ENCODE data around the gene PABPN1L.
"Not testable (repeated sequence)": the region's sequence is repeated elsewhere in the genome, so short reads cannot be mapped to it uniquely, and the experiment has no call there.

The PABPN1L gene

DNA sequence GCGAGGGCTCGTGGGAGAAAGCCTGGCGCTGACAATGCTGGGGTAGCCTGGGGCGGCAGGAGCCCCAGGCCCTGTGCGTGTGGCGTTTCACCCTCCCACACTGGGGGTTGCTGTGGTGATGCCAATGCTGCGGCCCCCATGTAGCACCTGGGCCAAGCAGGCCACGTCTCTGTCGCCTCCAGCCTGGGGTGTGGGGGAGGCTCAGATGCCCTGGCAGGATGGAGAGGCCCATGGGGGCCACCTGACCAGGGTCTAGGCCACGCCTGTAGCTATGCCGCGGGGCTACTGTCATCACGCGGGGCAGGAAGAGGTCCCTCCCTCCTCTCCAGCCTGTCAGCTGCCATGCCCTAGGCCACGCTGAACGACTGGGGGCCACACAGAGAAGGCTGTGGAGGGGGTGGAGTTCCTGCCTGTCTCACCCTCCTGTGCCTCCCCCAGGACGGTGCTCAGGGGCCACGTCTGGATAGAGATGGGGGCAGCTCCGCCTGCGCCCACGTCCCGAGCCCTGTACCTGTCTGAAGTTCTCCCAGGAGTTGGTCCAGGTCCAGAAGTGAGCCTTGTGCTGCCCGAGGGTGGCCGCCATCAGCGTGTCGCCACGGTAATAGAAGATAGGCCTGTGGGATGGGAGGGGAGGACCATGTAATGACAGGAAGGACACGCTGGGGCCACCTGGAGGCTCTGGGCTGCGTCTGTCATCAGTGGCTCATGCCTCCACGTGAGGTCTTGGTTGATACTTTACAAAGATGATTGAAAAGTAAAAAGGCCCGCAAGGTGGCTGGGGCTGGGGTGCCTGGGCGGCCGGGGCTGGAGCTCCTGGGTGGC lies 42.0 kb downstream of the PABPN1L start:
- no peak for DNase-seq

DNA sequence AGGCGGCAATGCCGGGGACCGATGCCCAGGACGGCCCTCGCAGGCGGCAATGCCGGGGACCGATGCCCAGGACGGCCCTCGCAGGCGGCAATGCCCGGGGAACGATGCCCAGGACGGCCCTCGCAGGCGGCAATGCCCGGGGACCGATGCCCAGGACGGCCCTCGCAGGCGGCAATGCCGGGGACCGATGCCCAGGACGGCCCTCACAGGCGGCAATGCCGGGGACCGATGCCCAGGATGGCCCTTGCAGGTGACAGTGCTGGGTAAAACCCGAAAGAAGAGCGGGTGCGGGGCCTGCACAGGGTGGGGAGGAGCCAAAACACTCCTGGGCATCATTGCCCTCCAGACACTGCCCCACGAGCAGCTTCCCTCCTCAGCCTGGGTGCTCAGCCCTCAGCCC lies 42.8 kb downstream of the PABPN1L start:
- DNase-seq, result not testable (repeated sequence)

DNA sequence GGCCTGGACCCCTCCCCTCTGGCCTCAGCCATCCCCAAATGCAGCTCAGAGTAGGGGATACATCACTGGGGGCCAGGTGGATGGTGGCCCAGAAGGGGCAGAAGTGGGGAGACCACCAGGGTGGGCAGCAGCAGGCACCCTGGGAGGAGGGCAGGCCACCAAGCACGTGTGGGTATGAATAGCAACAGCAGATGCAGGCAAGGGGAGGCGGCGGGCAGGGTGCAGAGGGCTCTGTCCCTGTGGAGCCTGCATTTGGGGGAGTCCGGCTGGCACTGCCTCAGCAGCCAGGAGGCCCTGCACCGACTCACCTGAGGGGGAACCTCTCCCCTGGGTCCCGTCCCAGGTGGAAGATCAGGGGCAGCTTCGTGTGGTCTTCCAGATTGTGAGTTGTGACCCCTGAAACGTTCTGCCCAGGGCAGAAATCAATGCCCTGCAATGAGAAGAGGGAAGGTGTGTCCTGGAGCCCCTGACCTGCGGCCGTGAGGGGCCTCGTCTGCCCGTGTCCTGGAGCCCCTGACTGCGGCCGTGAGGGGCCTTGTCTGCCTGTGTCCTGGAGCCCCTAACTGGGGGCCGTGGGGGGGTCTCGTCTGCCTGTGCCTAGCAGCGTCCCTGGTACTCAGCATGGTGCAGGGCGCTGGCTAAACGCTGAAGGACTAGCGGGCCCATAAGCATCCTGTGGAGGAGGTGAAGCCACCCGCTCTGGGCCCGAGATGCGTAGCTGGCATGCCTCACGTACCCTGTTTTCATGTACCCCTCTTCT lies 44.0 kb downstream of the PABPN1L start:
- DNase-seq, result no peak

DNA sequence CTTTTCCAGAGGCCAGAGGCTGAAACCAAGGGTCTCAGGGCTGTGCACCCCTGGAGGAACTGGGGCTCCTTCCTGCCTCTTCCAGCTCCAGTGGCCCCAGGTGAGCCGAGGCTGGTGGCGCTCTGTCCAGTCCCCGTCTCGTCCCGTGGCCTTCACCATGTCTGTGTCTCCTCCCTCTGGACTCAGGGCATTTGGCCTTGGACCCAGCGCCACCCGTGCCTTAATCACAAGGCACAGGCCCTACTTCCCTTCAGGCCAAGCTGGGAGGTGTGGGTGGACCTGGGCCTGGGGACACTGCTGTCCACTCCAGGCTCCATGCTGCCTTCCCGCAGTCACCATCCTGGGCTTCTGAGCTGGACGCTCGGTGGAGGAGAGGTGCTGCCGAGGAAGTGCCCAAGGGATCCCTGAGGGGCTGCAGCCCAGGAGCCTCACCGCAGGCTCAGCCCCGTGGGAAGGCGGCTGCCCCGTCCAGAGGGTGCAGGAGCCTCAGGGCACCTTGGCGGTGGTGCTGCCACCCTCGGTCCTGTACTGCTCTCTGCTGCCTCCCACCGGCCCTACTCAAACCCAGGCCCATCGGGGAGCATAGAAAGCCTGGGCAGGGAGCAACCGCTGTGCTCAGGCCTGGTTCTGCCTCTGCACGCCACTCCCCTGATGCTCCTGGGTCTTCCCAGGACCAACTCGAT lies 45.2 kb downstream of the PABPN1L start:
- no peak for DNase-seq

DNA sequence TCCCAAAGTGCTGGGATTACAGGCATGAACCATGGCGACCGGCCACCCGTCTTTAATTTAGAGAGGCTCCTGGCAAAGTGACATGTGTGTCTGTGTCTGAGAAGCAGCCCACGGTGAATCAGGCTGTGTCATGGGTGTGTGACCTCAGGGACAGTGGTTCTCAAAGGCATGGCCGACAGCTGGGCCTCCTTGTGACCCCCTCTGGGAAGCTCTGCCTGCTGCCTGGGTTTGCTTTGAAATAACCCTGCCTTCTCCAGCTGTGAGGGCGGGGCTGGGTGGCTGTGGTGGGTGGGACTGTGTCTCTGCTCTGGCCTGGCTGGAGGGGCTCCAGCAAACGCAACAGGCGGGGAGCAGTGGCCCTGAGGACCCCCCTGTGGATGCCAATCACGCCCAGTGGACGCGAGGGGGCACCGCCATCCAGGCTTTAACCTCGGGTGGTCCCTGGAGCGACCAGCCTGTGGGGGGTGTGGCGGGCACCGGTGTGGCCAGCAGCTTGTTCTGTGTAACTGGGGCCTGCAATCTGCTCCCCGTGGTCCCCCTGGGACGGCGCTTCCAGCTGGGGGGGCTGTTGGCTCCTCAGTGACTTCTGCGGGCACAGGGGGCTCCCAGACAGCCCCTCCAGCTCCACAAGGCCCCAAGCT lies 46.0 kb downstream of the PABPN1L start:
- DNase-seq, result no peak

DNA sequence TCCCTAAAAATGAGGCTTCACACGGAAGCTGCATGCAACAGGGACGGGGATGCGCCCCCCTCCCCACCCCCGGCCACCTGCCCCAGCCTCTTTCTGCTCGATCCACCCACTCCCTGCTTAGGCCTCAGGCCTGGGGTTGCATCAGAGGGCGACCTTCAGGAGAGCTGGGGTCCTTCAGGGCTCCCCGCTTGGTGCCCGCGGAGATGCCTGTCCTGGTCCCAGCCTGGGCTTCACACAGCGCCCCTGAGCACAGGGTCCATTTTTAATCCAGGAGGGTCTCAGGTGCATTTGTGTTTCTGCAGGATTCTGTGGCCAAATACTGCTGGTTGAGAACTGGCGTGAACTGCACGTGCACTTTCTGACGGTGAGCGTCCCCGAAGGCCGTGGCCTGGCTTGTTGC lies 47.3 kb downstream of the PABPN1L start:
- no peak for DNase-seq

DNA sequence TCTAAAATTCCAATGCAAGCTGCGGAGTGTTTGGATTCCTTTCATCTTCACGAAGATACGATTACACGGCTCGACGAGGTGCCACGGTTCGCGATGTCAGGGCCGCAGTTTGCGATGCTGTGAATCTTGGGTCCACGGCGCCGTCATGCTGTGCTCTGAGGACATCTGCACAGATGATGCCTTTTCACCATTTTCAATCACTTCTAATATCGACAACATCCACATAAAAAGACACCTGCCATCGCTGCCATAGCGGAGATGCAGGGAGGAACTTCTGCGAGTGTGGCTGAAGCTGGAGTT lies 47.9 kb downstream of the PABPN1L start:
- no peak for DNase-seq

DNA sequence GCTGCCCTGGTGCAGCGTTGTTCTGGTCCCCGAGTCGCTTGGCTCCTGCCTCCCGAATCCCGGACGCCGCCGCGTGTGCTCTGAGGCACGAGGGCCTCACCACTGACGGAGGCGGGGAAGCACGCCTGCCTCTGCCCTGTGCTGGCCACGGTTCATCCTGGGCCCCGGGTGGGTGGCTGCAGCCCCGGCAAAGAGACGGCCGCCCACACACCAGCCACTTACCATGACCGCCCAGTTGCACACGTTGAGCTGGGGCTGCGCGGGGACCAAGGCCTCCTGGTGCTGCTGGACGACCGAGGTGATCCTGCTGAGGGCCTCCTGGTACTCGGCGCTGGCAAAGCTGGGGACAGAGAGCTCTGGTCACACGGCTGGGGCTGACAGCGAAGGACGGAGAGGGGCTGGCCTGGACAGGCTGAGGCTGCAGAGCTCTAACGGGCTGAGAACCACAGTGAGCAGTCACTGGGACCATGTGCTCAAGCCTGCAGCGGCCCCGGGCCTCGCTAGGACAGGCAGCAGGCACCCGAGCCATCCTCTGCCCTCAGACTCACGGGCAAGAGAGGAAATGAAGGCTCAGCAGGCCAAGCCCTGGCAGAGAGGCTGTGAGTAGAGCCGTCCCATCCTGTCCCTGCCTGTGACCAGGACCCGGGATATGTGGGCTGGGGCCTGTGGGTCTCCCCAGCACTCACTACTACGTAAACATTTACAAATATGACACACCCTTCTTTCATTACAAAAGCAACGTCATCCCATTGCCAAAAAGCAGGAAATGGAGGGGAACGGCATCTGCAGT lies 48.5 kb downstream of the PABPN1L start:
- no peak for DNase-seq

DNA sequence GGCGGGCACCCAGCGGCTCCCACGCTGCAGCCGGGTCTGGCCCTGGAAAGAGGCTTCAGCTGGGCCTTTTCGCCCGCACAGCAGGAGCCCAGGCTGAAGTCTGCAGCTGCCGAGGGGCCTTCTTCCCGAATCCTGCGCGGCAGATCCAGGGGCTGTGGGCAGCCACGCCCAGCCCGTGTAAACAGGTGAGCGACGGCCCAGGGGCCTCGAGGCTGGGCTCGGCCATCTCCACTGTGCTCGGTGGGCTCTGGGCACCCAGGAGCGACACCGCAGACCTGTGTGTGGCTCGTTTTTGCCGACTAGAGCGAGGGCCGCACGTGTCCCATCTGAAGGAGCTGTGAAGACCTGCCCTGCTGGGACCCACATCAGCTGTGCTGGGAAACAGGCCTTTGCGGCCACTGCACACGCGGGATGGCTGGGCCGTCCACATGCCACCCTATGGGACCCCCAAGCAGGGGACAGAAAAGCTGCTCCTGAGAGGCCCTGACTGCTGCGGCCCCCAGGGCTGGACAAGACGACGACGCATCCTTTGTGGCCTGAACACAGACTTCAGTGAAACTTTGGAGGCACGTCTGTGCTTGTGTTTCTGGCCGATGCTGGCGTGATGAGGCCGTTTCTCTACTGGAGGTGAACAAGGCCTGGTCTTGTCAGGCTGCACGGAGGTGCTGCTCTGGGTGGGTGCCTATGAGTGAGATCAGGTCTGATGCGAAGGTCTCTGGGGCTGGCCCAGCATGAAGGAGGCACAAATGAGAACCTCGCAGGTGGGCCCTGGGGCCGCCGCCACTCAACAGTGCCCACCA lies 49.5 kb downstream of the PABPN1L start:
- DNase-seq, result no peak

DNA sequence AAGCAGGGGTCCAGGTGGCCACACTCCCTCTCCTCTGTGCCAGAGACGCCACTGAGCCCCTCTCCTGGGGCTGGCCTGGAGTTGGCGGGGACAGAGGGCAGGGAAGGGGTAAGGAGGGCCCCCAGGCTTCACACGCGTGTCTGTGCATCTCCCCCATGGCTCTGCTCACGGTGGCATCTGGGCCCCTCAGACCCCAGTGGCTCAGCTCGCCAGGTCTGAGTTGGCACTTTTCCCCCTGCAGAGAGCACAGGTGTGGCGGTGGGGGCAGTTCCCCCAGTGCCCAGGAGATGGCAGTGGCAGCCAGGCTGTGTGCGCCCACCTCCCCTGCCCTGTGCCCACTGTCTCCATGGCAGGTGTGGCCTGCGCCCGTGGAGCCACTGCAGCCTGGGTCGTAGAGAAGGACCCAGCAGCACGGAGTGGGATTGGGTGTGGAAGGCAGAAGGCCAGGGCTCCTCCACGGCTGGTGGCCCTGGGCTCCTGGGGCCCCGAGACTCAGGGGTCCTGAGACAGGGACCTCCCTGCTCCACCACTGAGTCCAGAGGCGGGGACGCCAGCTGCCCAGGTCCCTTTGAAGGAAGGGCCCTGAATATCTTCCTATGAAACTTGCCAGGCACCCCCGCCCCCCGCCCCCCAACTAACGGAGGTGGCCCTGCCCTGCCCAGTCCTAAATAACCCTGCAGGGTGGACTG lies 50.4 kb downstream of the PABPN1L start:
- no peak for DNase-seq

DNA sequence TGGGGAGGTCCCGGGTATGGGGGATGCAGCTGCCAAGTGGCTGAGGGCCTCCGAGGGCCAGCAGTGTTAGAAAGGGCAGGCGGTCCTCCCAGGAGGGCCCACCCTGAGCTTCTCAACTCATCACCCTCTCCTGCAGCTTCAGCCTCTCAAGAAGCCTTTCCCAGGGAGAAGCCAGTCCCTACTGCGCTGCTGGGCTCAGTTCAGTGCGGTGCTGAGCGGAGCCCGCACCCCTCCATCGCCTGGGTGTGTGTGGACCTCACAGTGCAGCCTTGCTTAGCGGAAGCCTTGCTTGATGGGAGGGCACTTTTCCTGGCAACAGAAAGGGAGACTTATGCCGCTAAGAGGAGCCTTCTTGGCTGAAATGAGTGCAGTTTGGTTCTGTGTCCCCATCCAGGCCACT lies 51.2 kb downstream of the PABPN1L start:
- DNase-seq, result no peak

DNA sequence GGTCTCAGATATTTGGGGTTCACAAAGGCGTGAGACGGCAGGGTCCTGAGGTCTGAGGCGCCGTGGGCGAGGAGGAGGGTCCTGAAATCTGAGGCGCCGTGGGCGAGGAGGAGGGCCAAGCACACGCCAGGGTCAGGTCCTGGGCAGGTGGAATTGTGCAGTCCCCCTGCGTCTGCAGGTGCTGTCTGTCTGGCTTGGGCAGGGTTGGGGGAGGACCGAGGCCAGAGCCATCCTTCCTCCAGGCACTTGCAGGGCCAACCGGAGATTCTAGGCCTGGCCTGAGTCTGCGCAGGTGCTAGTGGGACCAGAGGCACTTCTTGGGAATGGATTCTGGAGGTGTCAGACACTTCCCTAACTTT lies 52.3 kb downstream of the PABPN1L start:
- no peak for DNase-seq

All from NCI-H187 (cell line).